HepG2 (cell line): ENCODE data around the gene MIDN. TPM values are rescaled to one million over a fixed set of nuclear protein-coding genes. Genes with fewer than 3 reads are reported as not detected.

ENCODE experiments used
- ATRX ChIP-seq: sonication (generic); formaldehyde crosslinking; IDR thresholded peaks from 2 replicates; pipeline ENCODE4 v1.4.0; 2020; ENCODE audit warnings: missing genetic modification reagents, borderline replicate concordance
- GATAD2A ChIP-seq: IDR thresholded peaks from 2 replicates; pipeline ENCODE4 v1.6.1; 2016
- HBP1 ChIP-seq: IDR thresholded peaks from 2 replicates; pipeline ENCODE4 v1.6.1; 2016; ENCODE audit warnings: low read depth, control low read depth
- HMGXB4 ChIP-seq, 2 experiments: sonication (generic) in 1 of 2; formaldehyde crosslinking in 1 of 2; IDR thresholded peaks; 2 replicates each; pipeline versions ENCODE4 v1.4.0 to v1.6.1; 2018 to 2020; ENCODE audit warnings: missing genetic modification reagents in 2 of 2, borderline replicate concordance in 1 of 2, low read depth in 1 of 2, mild to moderate bottlenecking in 1 of 2, missing biosample characterization in 1 of 2
- KDM4B ChIP-seq: sonication (generic); formaldehyde crosslinking; IDR thresholded peaks from 2 replicates; pipeline ENCODE4 v1.4.0; 2020; ENCODE audit warnings: missing genetic modification reagents
- MLLT10 ChIP-seq: sonication (generic); formaldehyde crosslinking; IDR thresholded peaks from 2 replicates; pipeline ENCODE4 v1.4.0; 2020; ENCODE audit warnings: missing genetic modification reagents
- MXI1 ChIP-seq: IDR thresholded peaks from 3 replicates; pipeline ENCODE4 v1.6.1; 2012; ENCODE audit warnings: low read depth, low read length, inconsistent platforms, borderline replicate concordance
- PAX8 ChIP-seq: sonication (generic); formaldehyde crosslinking; IDR thresholded peaks from 2 replicates; pipeline ENCODE4 v1.8.0; 2022; ENCODE audit warnings: mild to moderate bottlenecking, missing genetic modification reagents, borderline replicate concordance
- REST ChIP-seq, 2 experiments: IDR thresholded peaks; 2 replicates each; pipeline ENCODE4 v1.6.1; 2011 to 2012; ENCODE audit warnings: low read length in 2 of 2, borderline replicate concordance in 1 of 2, low read depth in 1 of 2, mild to moderate bottlenecking in 1 of 2, moderate library complexity in 1 of 2
- SALL1 ChIP-seq: sonication (generic); formaldehyde crosslinking; IDR thresholded peaks from 2 replicates; pipeline ENCODE4 v1.8.0; 2022; ENCODE audit warnings: mild to moderate bottlenecking, missing genetic modification reagents
- SOX13 ChIP-seq, 3 experiments: fragments of 450-650 bp in 1 of 3; sonication (generic) in 1 of 3; formaldehyde crosslinking in 1 of 3; IDR thresholded peaks in 2 of 3; conservative IDR thresholded peaks in 1 of 3; 2 replicates each; pipeline versions ENCODE4 v1.5.0 to v1.6.1; 2016 to 2020; ENCODE audit warnings: antibody characterized with exemption in 1 of 3, mild to moderate bottlenecking in 1 of 3, missing compliant biosample characterization in 1 of 3, missing genetic modification reagents in 1 of 3, moderate library complexity in 1 of 3
- SOX6 ChIP-seq, 2 experiments: fragments of 450-650 bp in 1 of 2; sonication (generic) in 1 of 2; formaldehyde crosslinking in 1 of 2; IDR thresholded peaks; 2 replicates each; pipeline versions ENCODE4 v1.4.0 to v1.6.1; 2017 to 2020; ENCODE audit warnings: antibody characterized with exemption in 1 of 2, mild to moderate bottlenecking in 1 of 2, missing genetic modification reagents in 1 of 2
- SYNCRIP ChIP-seq: fragments of 200-400 bp; formaldehyde crosslinking; IDR thresholded peaks from 2 replicates; pipeline ENCODE4 v1.6.1; 2018; ENCODE audit warnings: mild to moderate bottlenecking, low read depth, low read length; ENCODE audit not compliant: insufficient read depth
- ZBTB38 ChIP-seq: sonication (generic); formaldehyde crosslinking; IDR thresholded peaks from 2 replicates; pipeline ENCODE4 v1.5.1; 2020; ENCODE audit warnings: mild to moderate bottlenecking, missing genetic modification reagents
- ZNF367 ChIP-seq: sonication (generic); formaldehyde crosslinking; IDR thresholded peaks from 2 replicates; pipeline ENCODE4 v1.4.0; 2020; ENCODE audit warnings: missing genetic modification reagents, borderline replicate concordance
- ZNF574 ChIP-seq: sonication (generic); formaldehyde crosslinking; IDR thresholded peaks from 2 replicates; pipeline ENCODE4 v1.4.0; 2020; ENCODE audit warnings: missing genetic modification reagents
- ZNF614 ChIP-seq: IDR thresholded peaks from 2 replicates; pipeline ENCODE4 v1.6.1; 2018; ENCODE audit warnings: missing biosample characterization, missing genetic modification reagents, inconsistent platforms, borderline replicate concordance
- ZNF816 ChIP-seq: sonication (generic); formaldehyde crosslinking; IDR thresholded peaks from 2 replicates; pipeline ENCODE4 v1.8.0; 2022; ENCODE audit warnings: missing genetic modification reagents, mild to moderate bottlenecking, borderline replicate concordance
- polyA plus RNA-seq, 8 experiments: library from polyadenylated mRNA; depleted of rRNA in 3 of 8; stranded (reverse) in 7 of 8; unstranded in 1 of 8; fragments of >200 nt; fragmentation: Illumina TruSeq in 4 of 8; extraction: Trizol in 4 of 8; gene quantifications; 2 replicates each; pipeline versions ENCODE4 v1.2.1 to v1.2.3, GENCODE V29; 2011 to 2016; ENCODE audit warnings: low read depth in 4 of 8, missing spikeins in 1 of 8, mixed read lengths in 1 of 8; ENCODE audit not compliant: insufficient read depth in 1 of 8
- total RNA-seq, 5 experiments: library from RNA; depleted of rRNA; stranded (reverse); fragments of >200 nt; fragmentation: Illumina TruSeq; extraction: Trizol; gene quantifications; 2 replicates each; pipeline ENCODE4 v1.2.3, GENCODE V29; 2016; ENCODE audit warnings: low read depth in 1 of 5

MIDN gene
- total and polyA plus RNA-seq, 2 of the 13 experiments (the other 11 are each of a cell fraction or from before 2014, with no cell fraction given) = 8.4 to 18.0 TPM

GRCh38 chr19:1283207-1283916 is 35.0 kb downstream of the MIDN start (continued):
- 0 out of 3 replicates have a peak, but pooled peaks have one; percentile 9 for TF ChIP-seq MXI1
- TF ChIP-seq SOX6 (IDR thresholded peaks at IDR 0.05) = no peak
- peak; percentile 73 for TF ChIP-seq SOX6 (CRISPR knock-in tag; IDR thresholded peaks at IDR 0.05)
- TF ChIP-seq ZNF574 (CRISPR knock-in tag) = peak; percentile 68
- TF ChIP-seq HBP1 (CRISPR knock-in tag) = no peak
- no peak for TF ChIP-seq ZBTB38
- TF ChIP-seq PAX8 (CRISPR knock-in tag) = no peak
- TF ChIP-seq ZNF614 (CRISPR knock-in tag) = no peak
- peak; percentile 75 for TF ChIP-seq GATAD2A
- peak in 1 of 2 experiments; percentile 55; a peak in 2 of 4 replicates for TF ChIP-seq HMGXB4 (CRISPR knock-in tag; IDR thresholded peaks at IDR 0.05; ENCODE audit: borderline replicate concordance in 1 of 2, low read depth in 1 of 2)
- TF ChIP-seq SYNCRIP = no peak
- no peak for TF ChIP-seq MLLT10
- TF ChIP-seq ZNF367 (CRISPR knock-in tag) = no peak
- TF ChIP-seq ATRX (CRISPR knock-in tag) = no peak
- TF ChIP-seq REST (IDR thresholded peaks at IDR 0.05; ENCODE audit: borderline replicate concordance in 1 of 2, low read depth in 1 of 2, low read length in 2 of 2) = no peak
- TF ChIP-seq SALL1 (CRISPR knock-in tag) = peak; percentile 76
- peak; percentile 24; the same call in 1 of the 2 replicates for TF ChIP-seq KDM4B
- no peak for TF ChIP-seq ZNF816
- TF ChIP-seq SOX13 (IDR thresholded peaks at IDR 0.05) = no peak
- TF ChIP-seq SOX13 (CRISPR knock-in tag; conservative IDR thresholded peaks at IDR 0.05 in 1 of 2, IDR thresholded peaks at IDR 0.05 in 1 of 2) = 0 out of 4 replicates have a peak, but pooled peaks have one; percentile 25 to 43
